ENCODE results near the gene TMUB1.
A peak's percentile ranks its signal among the peaks of the same experiment; 100 is the strongest.
"Not testable (repeated sequence)": the region's sequence is repeated elsewhere in the genome, so short reads cannot be mapped to it uniquely, and the experiment has no call there.

TMUB1 gene

DNA sequence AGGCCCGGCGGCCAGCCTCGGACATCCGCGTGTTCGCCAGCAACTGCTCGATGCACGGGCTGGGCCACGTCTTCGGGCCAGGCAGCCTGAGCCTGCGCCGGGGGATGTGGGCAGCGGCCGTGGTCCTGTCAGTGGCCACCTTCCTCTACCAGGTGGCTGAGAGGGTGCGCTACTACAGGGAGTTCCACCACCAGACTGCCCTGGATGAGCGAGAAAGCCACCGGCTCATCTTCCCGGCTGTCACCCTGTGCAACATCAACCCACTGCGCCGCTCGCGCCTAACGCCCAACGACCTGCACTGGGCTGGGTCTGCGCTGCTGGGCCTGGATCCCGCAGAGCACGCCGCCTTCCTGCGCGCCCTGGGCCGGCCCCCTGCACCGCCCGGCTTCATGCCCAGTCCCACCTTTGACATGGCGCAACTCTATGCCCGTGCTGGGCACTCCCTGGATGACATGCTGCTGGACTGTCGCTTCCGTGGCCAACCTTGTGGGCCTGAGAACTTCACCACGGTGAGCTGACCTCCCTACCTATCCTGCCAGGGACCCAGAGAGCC is 34.3 kb downstream of the TMUB1 start:
- no peak for DNase-seq

DNA sequence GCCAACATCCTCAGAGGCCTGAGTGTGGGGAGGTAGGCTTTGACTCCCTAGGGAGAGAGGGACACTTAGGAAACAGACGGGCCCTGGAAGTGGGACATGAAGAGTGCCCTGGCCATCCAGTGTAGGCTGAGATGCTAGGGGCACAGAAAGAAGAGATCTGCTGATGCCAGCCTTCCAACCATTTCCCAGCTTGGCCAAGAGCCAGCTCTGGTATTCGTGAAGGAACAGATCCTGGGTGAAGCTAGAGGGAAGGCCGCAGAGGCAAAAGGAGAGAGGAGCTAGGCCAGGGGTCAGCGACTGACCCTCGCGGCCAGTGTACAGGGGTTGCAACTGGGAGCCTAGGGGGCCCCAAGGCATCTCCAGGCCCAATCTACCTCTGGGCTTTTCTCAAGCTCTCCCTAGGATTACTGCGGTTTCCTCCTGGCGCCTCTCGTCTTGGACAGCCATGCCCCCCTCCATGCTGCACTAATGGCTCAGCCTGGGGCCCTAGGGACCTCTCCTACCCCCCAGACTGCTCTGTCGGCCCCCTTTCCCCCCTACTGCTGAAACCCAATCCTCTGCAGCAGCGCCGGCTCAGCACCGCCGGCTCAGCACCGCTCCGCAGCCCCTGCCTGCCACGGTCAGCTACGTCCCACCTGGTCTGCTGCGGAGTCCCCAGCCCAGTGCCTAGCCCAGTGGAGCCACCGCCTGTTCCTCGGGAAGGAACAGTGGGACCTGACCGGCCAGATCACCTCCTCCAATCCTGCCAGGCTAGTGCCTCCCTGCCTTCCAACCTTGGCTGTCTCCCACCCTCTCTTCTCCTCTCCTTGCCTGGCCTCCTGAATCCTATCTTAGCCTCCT is 35.1 kb downstream of the TMUB1 start, which contains the start of gene ASIC3:
Gene ASIC3, plus strand, starts transcription at position 556 of the 840 bp plus-strand sequence. CDS start 355 bp downstream, outside the sequence.
- peak in 1 of 3 experiments; percentile 19 for DNase-seq

DNA sequence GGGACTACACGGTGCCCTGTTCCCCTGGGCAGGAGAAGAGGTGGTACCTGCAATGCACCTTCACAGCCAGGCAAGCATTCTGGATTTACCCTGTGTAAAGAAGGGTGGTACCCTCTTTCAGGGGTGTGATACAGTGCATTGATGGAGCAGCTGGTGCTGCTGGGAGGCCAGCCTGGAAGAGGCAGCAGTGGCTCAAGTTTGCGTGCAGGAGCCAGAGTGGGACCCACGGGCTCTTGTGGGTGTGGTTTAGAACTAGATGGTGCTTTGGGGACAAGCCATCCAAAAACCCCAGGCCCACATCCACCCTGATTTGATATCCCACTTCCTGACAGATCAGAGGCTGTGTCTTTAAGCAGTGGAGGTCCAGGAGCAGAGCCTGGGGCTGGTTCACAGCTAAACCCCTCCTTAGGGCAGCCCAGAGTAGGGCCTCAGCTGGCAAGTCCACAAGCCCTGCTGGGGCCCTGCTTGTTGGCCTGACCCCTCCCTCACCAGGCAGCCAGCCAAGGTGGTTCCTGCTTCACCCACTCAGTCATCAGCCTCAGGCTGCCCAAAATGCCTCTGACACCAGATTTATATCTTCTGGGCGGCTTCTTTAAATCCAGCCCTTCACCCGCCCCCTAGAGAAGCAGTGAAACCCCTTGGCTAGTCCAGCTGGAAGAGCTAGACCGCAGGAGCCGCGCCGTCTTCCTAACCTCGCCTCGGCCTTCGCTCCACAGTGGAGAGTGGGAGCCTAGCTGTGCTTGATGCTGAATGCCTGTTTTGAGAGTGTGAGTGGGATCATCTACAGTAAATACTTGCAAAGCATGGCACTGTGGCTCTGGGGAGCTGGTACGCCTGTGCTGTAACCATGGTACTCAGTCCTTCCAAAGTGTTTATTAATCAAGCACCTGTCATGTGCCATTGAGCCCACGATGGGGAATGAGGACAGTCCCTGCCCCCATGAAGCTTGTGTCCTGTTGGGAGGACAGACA is 36.4 kb downstream of the TMUB1 start:
- DNase-seq: peak; percentile 18 to 83 (median 56)

DNA sequence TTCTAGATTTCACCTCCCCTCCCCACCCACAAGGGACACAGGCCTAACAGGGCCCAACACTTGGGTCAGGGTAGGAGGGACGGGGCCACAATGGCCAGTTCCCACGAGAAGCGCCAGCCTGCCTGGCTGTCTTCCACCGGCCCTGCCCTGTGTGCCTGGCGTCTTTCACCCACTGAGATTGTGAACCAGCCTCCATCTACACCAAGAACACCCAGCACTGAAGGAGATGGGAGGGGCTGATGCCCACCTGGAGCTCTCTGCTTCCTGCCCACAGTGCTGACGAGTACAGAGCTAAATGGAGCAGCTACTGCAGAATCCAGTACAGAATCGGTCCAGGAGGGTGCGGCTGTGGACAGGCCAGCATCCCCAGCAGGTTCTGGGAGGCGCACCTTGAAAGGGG is 37.3 kb downstream of the TMUB1 start:
- DNase-seq: no peak

DNA sequence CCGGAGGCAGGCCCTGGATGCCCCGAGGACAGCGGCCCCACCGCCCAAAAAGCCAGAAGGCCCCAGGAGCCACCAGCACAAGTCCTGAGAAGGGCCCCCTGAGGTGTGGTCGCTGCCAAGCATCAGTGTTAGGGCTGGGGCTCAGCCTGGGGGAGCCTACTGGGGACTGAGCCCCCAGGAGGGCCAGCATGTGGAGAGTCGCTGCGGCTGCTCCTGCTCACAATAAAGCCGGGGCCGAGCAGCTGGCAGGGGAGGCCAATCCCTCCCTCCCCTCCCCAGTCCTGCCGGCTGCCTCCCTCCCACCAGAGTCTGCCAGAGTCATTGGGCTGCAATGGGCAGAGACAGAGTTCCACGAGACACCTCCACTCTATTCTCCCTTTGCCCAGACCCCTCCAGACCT is 38.0 kb downstream of the TMUB1 start:
- DNase-seq: no peak

DNA sequence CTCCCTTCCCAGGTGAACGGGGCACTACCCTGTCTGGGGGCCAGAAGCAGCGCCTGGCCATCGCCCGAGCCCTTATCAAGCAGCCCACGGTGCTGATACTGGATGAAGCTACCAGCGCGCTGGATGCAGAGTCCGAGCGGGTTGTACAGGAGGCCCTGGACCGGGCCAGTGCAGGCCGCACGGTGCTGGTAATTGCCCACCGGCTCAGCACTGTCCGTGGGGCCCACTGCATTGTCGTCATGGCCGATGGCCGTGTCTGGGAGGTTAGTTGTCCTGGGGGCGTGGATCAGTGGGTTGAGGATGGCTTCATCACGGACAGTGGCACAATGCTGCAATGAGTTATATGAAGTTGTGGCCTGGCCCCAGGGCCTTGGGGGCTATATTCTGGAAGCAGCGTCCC is 39.3 kb downstream of the TMUB1 start:
- DNase-seq: no peak

DNA sequence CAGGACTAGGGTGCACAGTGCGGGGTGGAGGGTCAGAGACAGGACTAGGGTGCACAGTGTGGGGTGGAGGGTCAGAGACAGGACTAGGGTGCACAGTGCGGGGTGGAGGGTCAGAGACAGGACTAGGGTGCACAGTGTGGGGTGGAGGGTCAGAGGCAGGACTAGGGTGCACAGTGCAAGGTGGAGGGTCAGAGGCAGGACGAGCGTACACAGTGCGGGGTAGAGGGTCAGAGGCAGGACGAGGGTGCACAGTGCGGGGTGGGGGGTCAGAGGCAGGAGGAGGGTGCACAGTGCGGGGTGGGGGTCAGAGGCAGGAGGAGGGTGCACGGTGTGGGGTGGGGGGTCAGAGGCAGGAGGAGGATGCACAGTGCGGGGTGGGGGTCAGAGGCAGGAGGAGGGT is 39.8 kb downstream of the TMUB1 start:
- DNase-seq: not testable (repeated sequence)

DNA sequence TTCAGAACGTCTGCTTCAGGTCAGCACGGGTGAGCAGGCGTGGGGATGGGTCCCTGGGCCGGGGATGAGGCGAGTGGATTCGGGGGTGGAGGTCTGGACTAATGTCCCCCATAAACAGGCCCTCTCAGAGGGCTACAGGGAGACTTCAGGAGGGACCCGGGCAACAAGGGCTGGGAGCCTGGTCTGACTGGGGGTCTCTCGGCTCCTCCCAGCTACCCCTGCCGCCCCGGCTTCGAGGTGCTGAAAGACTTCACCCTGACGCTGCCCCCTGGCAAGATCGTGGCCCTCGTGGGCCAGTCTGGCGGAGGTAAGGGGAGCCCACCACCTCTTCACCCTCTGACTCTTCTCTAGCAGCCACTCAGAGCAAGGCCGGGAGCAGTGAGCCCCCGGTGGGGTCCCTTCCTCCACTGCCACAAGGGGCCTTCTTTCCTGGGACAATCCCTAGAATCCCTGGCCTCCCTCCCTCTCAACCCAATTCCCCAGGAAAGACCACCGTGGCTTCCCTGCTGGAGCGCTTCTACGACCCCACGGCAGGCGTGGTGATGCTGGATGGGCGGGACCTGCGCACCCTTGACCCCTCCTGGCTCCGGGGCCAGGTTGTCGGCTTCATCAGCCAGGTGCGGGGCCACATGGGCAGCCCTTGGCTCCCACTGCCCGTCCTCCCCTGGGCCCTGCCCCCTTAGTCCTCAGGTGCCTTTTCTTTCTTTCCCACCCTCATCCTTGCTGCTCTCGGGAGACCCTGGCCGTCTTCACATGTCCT is 42.5 kb downstream of the TMUB1 start:
- DNase-seq: no peak

DNA sequence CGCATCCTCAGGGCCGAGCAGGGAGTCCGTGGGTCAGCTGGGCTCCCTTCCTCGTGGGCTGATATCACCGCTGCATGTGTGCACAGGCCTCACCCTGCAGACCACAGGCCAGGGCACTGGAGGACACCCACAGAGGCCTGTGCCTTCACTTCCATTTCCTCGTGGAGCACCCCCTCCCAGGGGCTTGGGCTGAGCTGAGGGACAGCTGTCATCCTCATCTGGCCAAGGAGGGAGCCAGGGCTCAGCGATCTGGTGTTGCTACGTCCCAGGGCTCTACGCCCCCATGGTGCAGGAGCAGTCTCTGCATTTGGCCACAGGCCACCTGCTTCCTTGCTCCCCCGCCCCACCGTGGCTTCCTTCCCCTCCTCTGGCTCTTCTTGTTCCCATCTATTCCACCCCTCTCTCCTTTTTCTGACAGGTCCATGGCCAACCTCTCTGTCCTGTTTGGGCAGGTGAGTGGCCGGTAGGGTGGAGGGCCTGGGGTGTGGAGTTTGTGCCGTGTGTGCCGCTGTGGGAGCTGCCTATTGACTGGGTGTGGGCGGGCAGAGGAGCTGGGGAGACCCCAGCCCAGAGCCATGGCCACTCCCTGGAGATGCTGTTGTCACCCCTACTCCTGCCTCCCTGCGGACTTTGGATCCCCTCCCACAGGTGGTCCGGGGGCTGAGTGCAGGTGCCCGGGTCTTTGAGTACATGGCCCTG is 43.3 kb downstream of the TMUB1 start:
- DNase-seq: no peak

DNA sequence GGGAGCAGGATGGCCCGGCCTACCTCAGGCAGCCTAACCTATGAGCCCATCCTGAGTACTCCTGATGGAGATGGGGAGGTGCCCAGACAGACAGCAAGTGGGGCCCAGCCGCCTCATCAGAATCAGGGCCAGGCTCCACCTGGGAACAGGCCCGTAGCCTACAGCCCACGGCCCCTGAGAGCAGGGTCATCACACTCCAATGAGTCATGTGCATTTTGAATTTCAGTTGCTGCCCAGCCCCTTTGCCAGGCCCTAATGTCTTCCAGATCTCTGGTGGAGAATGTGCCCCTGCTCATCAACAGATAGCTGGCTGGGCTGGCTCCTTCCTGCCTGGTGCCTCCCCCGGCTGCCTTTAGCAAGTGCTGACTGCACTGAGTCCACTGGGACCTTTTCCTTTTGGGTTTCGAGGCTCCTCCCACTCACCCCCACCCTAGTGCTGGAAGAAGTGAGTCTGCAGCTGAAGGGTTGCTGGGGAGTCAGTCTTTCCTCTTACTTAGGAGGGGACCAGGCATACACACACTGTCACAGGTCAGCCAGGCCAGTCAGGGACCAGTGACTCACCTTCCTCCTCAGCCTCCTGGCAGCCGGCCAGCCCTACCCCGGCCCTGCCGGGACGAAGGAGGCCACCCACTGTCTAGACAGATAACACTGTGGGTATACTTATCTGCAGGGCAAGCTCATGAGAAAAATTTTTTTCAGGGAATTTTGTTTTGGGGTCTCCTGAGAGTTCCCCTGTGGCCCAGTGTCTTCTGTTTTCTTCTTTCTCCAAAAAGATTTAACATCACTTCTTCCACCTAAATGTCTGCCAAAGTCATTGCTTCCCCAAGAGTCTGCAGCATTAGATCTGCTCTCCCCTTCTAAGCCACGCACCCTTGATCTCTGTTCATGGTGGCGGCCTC is 44.1 kb downstream of the TMUB1 start:
- DNase-seq: peak in 1 of 3 experiments; percentile 27

DNA sequence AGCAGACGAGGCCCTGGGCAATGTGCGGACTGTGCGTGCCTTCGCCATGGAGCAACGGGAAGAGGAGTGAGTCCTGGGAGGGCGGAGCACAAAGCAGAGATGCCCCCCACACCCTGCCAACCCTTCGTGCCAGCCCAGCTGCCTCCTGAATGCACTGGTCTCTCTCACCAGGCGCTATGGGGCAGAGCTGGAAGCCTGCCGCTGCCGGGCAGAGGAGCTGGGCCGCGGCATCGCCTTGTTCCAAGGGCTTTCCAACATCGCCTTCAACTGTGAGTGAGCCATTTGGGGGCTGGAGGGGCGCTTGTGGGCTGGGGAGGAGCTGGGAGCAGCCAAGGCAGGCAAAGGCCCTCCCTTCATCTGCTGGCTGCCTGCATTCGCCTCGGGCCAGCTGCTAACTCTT is 47.4 kb downstream of the TMUB1 start:
- no peak for DNase-seq

DNA sequence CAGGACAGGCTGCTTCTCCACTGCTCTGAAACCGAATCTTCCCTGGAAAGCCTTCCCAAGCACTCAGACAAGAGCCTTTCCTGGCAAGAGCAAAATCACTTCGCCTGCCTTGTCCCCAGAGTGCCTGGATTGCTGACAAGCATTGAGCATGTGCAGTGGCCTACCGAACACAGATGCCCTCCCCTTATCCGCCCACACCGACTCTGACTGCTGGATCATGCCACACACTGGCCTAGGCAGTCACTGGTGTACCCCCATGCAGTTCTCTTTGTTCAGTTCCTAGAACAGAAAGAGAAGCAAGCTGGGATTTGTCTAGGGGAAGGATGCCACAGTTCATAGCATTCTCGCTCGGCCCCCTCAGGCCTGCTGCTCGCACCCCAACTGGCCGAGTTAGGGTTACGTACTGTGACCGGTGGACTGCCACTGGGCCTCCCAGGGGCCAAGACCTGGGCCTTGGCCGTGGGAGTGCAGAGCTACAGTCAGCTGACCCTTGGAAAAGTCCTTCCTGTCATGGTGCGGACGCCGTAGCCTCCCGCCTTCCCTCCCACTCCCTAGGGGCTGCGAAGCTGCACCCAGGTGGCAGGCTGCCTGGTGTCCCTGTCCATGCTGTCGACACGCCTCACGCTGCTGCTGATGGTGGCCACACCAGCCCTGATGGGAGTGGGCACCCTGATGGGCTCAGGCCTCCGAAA is 48.1 kb downstream of the TMUB1 start:
- no peak for DNase-seq

DNA sequence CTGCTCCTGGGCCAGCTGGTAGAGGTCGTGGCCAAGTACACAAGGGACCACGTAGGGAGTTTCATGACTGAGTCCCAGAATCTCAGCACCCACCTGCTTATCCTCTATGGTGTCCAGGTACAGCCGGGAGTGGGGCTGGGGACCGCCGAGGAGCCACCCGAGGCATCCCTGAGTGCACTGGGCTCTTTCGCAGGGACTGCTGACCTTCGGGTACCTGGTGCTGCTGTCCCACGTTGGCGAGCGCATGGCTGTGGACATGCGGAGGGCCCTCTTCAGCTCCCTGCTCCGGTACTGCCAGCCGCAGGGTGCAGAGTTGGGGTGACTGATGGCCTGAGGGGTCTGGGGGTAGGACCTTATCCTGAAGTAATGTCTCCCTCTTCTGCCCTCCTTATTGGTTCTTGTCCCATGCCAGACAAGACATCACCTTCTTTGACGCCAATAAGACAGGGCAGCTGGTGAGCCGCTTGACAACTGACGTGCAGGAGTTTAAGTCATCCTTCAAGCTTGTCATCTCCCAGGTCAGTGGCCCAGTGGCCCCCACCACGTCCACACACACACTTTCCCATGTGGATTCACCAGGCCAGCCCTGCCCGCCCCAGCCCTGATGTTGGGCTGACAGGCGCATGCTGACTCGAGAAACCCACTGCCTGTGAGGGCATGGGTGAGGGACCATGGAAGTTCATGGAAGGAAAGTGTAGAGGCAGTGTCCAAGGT is 48.8 kb downstream of the TMUB1 start:
- DNase-seq: no peak

DNA sequence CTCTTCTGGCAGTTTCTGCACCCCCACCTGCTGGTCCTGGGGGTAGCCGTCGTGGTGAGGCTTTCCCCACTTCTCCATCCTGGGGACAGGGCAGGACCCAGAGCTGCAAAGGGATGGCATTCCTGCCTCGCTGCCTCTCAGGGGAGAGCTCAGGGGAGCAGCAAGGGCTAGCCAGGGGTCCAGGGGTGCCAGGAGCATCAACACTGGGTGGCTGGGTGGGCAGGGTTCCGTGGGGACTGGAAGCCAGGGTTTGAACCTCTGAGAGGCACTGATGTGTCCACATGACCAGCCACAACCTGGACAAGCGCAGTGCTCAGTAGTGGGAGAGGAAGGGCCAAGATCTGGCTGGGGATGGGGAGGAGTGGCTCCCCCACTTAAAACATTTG is 49.4 kb downstream of the TMUB1 start:
- DNase-seq: no peak

DNA sequence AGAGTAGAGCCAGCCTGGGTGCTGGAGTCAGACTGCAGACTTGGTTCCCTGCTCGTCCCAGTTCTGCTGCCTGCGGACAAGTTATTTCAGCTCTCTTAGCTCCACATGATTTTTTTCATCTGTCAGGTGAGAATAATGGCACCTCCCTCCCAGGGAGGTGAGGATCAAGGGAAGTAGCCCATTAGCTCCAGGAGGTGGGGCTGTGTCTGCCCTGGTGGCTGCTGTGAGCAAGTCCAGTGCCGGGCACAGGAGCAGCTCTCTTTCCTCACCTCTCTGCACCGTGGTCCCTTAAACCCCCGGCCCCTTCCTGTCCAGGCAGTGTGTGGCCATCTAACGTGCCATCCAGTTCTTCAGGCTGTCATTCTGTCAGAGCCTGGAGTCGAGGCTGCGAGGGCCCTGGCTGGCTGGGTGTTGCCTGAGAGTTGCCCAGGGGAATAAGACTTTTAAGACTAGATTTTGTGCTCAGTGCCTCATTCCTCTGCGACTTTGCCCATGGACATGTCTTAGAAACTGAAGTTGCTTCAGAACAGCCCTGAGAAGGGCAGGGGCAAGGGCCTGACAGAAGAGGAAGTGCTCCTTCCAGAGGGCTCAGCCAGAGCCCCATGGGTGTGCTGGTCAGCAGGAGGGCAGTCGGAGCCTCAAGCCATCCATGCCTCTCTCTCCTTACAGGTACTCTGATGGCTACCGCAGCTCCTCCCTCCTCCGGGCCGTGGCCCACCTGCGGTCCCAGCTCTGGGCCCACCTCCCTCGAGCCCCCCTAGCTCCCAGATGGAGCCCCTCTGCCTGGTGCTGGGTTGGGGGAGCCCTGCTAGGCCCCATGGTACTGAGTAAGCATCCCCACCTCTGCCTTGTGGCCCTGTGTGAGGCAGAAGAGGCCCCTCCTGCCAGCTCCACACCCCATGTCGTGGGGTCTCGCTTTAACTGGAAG is 50.1 kb downstream of the TMUB1 start:
- no peak for DNase-seq

All from NCI-H1417 (cell line).